GM08714 (cell line): ENCODE data around the gene SLC1A2.

ENCODE experiments used
- H3K4me3 ChIP-seq: fragments of 200-500 bp; sonication (Bioruptor generic); 2 replicates; pipeline ENCODE4 v1.5.1; 2014; ENCODE audit warnings: mild to moderate bottlenecking, low read length, inconsistent platforms
- ZNF274 ChIP-seq: IDR thresholded peaks from 2 replicates; pipeline ENCODE4 v1.6.1; 2012; ENCODE audit warnings: mild to moderate bottlenecking, low read depth, low read length

The SLC1A2 gene

DNA sequence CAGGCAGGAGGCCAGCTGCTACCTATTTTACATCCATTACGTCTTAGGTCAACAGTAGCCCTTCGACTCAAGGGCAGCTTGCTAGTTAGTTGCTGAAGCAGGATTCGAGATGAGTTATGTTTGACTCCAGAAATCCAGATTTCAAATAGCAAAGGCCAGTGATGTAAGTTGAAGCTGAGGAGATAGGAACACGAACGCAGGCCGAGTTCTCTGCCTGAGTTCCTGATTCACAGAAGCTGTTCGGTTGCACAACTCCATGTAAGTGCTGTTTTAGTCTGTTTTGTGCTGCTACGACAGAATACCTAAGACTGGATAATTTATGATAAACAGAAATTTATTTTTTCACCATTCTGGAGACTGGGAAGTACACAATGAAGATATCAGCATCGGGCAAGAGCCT lies 111.2 kb downstream of the SLC1A2 start:
- H3K4me3 ChIP-seq, result no peak overlapping the region
- no peak for TF ChIP-seq ZNF274

DNA sequence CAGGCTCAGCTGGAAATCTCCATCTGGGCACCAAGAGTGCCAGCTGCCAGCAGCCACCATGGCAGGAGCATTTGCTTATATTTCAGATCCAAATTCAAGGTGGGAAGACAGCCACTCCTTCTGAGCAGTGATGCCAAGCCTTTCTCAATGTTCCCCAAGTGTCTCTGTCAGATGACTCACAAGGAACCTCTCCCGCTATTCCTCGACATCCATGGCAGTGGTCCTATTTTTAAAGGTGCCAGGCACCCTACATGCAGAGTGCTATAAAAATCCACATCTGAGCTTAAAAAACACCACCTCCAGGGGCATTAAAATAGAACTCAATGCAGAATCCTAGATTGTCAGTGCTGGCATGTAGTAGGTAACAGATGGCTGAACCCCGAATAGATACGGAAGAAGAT lies 112.1 kb downstream of the SLC1A2 start:
- no peak for TF ChIP-seq ZNF274
- no peak overlapping the region for H3K4me3 ChIP-seq

DNA sequence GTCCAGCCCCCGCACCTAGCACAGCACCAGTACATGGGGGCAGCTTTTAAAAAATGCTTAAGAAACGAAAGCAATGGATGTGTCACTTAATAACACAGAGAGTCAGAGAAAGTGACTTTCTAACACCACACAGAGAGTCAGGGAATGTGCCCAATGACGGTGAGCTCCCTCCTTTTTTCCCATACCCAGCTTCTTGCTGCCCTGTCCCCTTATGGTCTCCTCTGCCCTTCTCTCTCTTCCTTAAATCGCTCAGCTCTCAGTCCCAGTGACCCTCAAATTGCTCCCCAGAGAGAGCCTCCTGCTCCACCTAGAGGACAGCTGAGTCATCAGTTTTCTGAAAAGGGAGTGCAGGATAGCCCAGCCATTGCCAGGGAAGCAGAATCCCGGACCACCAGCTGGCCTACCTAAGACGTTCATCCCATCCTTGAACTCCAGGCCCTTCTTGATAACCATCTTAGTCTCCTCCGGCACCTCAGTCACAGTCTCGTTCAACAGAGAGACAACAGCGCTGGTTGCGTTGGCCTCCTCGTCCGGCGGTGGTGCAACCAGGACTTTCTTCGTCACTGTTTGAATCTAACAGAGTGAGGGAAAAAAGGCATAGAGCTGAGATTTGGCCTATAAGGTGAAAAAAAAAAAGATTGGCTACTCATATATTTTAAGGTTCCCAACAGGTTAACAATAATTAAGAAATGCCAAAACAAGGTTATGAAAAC lies 113.5 kb downstream of the SLC1A2 start:
- H3K4me3 ChIP-seq, result no peak overlapping the region
- TF ChIP-seq ZNF274, result no peak

DNA sequence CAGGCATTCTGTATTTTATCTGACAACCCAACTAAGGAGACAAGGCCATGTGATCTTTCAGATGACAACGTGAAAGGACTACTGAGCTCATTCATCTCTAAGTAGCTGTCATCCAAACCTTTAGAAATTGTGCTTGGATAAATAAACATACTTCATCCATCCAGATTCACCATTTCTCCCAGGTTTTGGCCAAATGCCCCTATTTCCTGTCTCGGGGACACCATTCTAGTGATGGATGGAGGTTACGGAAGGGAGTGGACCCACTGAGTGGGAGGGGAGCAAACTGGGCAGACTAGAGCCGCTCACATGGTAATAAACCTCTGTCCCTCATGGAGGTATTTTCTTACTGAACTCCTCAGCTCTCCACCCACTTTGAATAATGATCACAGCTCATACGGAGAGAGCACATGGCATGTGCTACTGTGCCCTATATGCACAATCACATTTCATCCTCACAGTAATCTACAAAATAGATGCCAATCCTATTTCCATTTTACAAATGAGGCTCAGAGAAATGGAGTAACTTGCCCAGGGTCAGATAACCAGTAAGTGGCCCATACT lies 114.4 kb downstream of the SLC1A2 start:
- no peak for TF ChIP-seq ZNF274

DNA sequence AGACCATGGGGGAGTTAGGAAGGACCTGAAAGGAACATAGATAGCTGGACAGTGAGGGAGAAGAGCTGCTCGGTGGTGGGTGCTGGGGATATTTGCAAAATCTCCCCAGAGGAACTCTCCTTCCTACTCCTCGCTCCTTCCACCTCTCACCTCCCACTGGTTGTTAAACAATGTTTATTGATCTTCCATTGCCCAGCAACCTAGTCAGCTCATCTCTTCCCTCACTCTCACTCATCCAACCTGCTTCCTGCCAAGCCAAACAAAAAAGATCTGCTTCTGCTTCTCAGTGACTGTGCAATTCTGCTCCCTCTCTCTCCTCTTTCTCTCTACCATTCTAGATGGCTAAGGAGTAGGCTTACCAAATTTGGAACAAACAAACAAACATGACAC lies 115.0 kb downstream of the SLC1A2 start:
- no peak overlapping the region for H3K4me3 ChIP-seq

More for the DNA sequence above, 114.4 kb downstream of the SLC1A2 start:
- H3K4me3 ChIP-seq, result no peak overlapping the region

DNA sequence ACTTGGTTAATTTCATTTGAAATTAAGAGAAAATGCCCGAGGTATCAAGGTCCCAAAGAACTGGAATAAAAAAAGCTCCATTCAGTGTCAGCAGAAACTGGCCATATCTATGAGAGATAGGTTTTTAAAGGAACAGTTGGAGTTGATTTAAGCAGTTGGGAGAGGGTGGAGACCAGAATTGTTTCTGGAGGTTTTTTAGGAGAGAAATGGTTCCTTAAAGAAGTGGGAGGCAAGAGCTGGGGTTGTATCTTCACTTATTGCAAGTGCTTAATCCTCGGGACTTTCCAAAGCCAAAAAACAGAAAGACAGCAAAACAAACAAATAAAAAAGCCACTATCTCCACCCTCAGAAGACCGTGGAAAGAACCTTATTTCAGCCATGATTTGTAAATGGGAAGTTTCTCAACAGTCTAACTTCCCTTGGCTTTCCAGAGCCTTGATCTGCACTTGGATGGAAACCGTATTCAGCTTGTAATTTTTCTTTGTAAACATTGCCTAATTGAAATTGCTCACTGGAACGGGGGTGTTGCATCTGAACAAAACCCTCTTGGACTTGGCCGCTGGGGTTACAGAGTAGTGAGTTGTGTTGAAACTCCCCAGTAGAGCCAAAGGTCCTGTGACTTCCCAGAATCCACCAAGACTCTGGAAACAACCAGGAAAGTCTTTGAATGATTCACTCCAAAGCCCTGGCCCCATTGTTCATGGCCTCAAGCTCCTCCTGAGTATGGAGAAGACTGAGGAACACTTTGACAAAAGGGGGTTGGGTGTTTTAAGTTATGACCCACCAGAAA lies 115.6 kb downstream of the SLC1A2 start:
- TF ChIP-seq ZNF274, result no peak
- H3K4me3 ChIP-seq, result no peak overlapping the region

More for the DNA sequence above, 115.0 kb downstream of the SLC1A2 start:
- no peak for TF ChIP-seq ZNF274

DNA sequence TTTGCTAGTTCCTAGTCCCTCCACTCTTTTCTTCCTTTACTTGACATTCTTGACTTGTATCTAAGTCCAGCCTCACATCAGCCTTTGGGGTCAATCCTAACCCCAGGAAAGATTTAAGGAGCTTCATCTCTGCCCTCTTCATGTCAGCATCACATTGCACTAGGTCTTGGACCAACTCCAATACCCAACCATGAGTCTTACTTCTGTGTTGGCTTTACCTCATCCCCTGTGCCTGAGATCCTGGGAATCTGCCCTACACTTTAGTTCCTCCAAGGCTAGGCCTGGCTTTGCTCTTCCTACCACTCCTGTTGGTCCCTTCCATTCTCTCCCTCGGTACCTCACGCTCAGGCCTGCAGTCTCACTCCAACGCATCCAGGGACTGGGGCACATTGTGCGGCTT lies 117.0 kb downstream of the SLC1A2 start:
- no peak for TF ChIP-seq ZNF274
- H3K4me3 ChIP-seq, result no peak overlapping the region

DNA sequence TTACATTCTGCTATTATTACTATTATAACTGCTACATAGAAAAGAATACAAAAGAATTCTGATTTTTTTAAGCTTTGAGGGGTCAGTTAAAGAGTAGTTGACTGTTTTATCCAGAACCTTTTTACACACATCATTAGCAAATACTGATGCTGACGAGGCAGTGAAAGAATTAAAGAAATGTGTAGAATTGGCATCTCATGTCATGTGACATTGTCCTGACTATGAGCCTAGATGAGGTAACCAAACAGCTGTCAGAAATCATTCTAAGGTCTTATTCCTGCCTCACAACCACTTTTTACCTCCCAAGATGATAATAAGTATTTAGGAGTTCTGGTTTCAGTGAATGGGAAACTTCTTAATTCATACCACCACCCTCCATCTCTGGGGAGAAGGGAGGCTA lies 121.0 kb downstream of the SLC1A2 start:
- TF ChIP-seq ZNF274, result no peak
- no peak overlapping the region for H3K4me3 ChIP-seq

DNA sequence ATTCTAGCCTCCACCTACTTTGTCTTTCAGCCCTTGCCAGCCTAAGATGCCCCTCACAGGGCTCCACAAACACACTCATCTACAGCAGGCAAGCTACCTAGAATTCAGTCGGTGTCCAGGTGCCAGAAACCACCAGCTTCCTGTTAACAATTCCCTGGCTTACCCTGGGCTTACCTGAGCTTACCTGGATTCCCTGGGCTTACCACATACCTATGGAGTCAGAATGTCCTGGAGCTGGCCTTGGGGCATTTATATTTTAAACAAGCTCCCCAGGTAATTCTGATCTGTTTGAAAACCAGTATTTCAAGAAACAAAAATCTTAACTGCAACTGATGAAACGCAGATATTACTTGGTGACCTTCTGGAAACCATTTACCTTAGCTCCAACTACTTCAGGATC lies 123.6 kb downstream of the SLC1A2 start:
- no peak for TF ChIP-seq ZNF274
- H3K4me3 ChIP-seq, result no peak overlapping the region

DNA sequence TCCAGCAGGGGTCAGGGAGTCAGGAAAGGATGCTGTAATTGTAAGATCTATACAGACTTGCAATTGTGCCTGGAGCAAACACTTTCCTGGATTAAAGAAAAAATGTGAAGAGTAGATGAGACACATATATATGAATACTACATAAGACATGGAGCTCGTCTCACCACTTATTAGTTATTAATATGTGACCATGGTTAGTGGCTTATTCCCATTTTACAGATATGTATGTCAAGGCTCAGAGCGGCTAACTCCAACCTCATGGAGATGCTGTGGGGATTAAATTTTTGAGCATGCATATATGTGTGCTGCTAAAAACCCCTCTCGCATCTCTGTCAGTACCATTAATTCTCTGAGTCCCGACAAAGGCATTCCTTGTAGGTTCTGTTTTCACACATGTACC lies 125.7 kb downstream of the SLC1A2 start:
- no peak overlapping the region for H3K4me3 ChIP-seq
- TF ChIP-seq ZNF274, result no peak

DNA sequence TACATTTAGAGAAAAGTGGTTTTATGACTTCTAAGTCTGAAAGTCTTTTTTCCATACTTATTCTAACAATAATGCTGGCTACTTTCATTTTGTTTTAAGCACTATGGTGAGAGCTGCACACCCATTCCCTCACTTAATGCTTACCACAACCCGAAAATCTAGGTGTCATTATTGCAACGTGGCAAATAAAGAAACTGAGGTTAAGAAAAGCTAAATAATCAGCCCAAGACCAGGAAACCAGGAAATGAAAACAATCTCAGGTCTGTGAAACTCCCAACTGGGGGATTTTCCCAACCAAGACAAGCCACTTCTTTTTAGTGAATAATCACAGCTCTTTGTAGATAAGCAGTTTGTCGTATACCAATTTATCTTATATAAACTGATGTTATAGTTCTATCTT lies 126.3 kb downstream of the SLC1A2 start:
- no peak overlapping the region; the same call in 1 of the 2 replicates for H3K4me3 ChIP-seq
- no peak for TF ChIP-seq ZNF274

DNA sequence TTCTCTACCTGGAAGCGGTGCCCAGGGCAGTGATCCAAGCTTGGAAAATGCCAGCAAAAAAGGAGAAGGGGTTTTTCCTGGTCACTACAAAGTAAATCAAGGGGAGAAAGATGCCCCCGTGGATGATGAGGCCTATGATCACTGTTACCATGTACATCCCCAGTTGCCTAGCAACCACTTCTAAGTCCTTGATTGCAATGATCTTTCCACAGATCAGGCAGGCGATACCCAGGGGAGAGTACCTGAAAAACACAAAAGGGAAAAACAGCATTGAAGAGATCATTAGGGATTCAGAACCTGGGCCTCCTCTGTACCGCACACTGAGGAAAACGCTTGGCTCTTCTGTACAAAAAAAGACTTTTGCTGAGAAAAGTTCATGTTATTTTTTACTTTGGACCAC lies 127.1 kb downstream of the SLC1A2 start:
- H3K4me3 ChIP-seq, result no peak overlapping the region
- TF ChIP-seq ZNF274, result no peak

DNA sequence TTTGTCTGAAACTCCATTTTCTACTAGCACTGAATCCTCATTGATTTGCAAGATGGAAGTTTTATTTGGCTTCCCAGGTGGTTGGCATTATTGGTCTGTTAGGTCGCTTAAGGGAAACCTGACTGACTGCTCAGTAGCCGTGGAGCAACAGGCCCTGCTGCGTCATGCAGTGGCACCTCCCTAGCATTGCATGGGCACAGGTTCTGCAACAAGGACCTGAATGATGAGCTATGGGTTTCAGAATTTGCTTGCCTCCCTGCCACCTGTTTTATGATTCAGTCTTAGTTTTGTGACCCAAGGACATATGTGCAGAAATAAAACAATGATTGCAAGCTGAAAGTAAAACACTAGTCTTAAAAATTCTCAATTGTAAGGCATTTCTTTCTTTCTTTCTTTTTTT lies 128.5 kb downstream of the SLC1A2 start:
- no peak for TF ChIP-seq ZNF274
- no peak overlapping the region for H3K4me3 ChIP-seq

DNA sequence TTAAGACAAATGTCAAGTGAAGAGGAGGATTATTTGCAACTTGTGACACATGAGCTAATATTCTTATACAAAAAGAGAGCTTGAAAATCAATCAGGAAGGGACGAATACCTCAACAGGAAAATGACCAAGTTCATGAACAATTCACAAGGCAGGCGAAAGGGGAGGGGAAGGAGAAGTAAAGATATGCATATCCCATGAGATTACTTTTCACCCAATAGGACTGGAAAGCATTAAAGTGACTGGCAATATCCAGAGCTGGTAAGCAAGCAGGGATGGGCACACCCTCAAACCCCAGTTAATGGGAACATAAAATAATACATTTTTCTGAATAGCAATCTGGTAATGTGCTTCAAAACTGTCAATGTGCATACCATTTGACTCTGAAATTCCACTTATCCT lies 129.5 kb downstream of the SLC1A2 start:
- no peak overlapping the region for H3K4me3 ChIP-seq
- no peak for TF ChIP-seq ZNF274
